A172 (cell line): Measurements from ENCODE around the gene ZSCAN31. TPM values are rescaled to one million over a fixed set of nuclear protein-coding genes. Genes with fewer than 3 reads are reported as not detected.
"Not testable (repeated sequence)": the region's sequence is repeated elsewhere in the genome, so short reads cannot be mapped to it uniquely, and the experiment has no call there.

Source experiments
- DNase-seq: peaks from one replicate; pipeline ENCODE4 v3.0.0-alpha.2; 2015; ENCODE audit warnings: low spot score
- total RNA-seq: library from RNA; depleted of rRNA; stranded (reverse); fragments of >200 nt; shearing (Covaris generic); gene quantifications from 2 replicates; pipeline ENCODE4 v1.2.3, GENCODE V29; 2014; rRNA removed

The ZSCAN31 gene
- total RNA-seq, 1 experiment from 2014 or later, result 24.4 TPM

DNA sequence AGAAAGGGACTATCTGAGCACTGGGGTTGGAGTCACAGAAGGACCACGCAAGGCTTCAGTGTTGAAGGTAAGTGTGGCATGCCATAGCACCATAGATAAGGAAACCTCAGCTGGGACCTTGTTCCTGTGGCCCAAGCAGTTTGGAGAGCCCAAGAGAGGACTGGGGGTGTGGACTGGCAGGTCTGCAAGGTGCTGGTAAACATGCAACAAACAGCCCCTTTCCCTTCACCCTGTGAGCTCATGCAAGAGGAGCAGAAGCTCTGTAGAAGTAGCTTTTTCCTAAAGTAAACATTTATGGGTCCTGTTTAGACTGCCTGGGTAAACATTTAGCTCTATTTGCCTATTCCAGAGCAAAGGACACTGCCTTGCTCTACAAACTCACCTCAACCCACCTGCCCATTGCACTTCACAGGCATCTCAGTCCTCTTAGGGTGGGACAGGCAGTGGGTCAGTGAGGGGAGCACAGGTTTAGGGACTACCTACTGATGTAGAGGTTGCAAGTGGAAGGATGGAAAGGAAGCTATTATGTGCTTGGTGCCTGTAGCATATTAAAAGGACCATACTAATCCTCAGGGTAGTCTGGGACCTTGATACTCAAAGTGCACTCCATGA is 12.0 kb downstream of the ZSCAN31 start:
- DNase-seq, result no peak

GRCh38 chr6:28322661-28323060 is 13.3 kb downstream of the ZSCAN31 start:
- no peak for DNase-seq

DNA sequence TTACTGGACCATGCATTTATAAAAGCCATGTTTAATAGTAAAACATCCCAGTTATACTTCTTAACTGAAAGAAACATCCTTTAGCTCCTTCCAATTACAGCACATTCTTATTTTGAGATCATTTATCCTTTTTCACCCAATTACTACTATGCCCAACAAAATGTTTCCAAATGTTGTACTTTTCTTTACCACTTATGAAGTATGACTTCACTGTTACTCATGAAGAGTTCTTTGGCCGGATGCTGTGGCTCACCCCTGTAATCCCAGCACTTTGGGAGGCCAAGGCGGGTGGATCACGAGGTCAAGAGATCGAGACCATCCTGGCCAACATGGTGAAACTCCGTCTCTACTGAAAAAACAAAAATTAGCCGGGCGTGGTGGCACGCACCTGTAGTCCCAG is 18.1 kb downstream of the ZSCAN31 start:
- DNase-seq, result not testable (repeated sequence)

GRCh38 chr6:28315628-28316027 is 20.3 kb downstream of the ZSCAN31 start:
- DNase-seq, result peak; percentile 8

DNA sequence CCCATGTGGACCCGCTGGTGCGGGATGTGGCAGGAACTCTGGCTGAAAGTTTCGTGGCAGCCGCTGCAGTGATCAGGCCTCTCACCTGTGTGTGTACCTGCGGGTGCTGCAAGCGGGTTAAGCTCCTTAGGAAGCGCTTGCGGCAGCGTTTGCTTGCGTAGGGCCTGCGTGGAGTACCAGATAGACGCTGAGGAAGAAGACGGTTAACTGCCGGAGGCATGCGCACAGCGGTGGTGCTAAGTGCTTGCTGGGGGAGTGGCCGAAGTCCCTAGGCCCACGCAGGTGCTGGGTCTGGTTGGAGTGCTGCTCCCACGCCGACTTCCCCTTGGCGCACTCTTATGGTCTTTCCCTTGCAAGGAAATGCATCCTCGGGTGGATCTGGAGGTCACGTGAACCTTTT is 23.0 kb downstream of the ZSCAN31 start:
- DNase-seq, result no peak

GRCh38 chr6:28311139-28311823 is 24.7 kb downstream of the ZSCAN31 start:
- DNase-seq, result no peak

GRCh38 chr6:28306363-28306762 is 29.6 kb downstream of the ZSCAN31 start:
- DNase-seq, result not testable (repeated sequence)

- DNase-seq, result no peak
These were observed 32.4 kb downstream of the ZSCAN31 start for GRCh38 chr6:28303570-28303969.

DNA sequence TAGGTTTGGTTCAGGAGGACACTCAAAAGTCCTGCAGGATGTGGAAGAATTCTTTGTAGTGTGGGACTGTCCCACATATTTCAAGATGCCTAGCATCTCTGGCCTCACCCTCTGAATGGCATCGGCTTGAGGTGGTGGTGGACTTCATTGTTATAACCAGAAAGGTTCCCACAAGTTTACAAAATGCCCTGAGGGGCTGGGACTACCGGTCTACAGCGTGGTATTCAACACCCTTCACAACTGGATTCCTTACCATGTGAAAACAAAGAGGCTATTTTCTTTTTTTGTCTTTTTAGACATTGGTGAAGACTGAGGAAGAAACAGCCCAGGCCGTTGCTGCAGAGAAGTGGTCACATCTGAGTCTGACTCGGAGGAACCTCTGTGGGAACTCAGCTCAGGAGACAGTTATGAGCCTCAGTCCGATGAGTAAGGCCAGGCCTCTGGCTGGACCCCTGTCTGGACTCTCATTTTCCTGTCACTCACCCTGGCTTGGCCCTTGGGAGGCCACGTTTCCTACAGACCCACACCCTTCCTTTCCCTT is 39.4 kb downstream of the ZSCAN31 start:
- no peak for DNase-seq

DNA sequence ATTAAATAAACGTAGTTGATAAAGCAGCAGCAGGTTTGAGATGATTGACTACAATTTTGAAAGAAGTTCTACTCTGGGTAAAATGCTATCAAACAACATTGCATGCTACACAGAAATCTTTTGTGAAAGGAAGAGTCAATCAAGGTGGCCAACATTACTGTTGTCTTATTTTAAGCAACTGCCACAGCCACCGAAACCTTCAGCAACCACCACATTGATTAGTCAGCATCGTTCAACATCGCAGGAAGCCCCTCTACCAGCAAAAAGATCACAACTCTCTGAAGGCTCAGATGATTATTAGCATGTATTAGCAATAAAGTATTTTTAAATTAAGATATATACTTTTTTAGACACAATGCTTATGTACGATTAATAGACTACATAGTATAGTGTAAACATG is 40.6 kb downstream of the ZSCAN31 start:
- DNase-seq, result no peak

GRCh38 chr6:28291573-28291972 is 44.4 kb downstream of the ZSCAN31 start:
- DNase-seq, result no peak

DNA sequence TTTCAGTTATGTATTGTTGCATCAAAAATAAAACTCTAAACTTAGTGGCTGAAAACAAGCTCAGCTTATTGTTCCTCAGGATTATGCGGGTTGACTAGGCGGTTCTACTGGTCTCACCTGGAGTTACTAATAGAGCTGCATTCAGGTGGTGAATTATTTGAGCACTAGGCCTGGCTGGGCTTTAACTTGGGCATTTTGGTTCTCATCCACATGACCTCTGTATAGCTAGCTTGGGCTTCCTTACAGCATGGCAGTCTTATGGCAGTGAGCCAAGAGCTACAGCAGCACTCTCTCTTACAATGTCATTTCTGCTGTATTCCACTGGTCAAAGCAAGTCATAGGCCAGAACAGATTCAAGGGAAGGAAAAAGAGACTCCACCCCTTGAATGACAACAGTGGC is 53.0 kb downstream of the ZSCAN31 start:
- no peak for DNase-seq

DNA sequence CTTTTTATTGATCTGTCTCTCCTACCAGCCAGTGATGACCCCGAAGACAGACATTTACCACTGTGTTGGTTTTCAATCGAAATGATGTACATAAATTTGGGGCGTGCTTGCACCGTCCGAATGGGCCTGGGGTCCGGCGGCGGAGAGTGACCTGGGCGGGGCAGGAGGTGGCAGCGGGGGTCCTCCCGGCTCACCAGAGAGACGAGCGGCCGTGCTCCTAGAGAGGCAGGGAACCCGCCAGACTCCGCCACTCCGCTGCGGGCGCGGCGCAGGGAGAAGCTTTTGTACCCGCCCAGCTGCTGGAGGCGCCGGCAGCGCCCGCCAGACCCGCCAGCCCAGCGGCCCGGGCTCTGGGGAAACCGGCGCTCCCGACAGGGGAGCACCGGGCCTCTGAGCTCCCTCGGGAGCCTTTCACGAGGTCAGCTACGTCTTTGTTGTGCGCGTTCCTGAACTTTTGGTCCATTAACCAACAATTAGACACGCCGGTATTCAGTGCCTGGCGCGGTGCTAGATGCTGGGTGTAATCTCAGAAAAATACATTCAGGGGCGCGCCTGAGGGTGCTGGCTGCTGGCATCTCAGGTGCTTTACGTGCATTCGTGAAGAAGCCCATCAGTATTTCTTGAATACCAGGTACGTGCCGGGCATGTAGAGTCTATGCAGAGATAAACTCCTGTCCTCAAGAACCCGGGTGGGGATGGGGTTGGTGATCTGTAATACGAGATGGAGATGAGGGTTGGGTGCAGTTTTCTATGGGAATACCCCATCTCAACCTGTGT is 54.5 kb downstream of the ZSCAN31 start, which contains the start of gene PGBD1:
PGBD1 (plus strand) TSS at position 285 of the 777 bp plus-strand sequence. CDS start 2,242 bp downstream, outside the sequence.
- peak; percentile 50 for DNase-seq

GRCh38 chr6:28280595-28281287 is 55.2 kb downstream of the ZSCAN31 start:
- DNase-seq, result no peak

DNA sequence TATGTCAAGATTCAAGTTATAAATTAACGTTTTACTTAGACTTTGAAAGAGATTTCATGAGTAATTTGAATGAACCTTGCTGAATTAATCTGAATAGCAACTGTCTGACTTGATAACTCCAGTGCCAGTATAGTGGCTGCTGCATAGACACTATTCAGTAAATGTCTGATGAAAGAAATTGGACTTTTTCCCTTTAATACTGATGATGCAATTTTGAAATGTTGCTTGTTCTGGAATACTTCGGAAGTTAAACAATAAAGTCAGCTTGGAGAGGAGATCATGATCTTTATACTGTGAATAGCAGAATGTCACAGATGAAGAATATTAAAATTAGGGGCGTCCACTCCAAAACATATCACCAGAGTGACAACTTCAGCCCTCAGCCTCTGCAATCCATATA is 58.2 kb downstream of the ZSCAN31 start:
- DNase-seq, result no peak

GRCh38 chr6:28274888-28275287 is 61.1 kb downstream of the ZSCAN31 start:
- DNase-seq, result no peak

Other genes starting within 250 kb of the ZSCAN31 start
- gene ZSCAN16, start 211.5 kb downstream of the ZSCAN31 start, total RNA-seq, result 7.7 and 9.9 TPM in 2 replicates
- 10.2 and 10.4 TPM in 2 replicates for gene ZKSCAN8, start 194.3 kb downstream of the ZSCAN31 start, total RNA-seq
- gene ZSCAN9, start 110.9 kb downstream of the ZSCAN31 start, total RNA-seq, result 14.0 and 17.0 TPM in 2 replicates
- 3.5 and 5.6 TPM in 2 replicates for gene ZKSCAN4, start 83.9 kb downstream of the ZSCAN31 start, total RNA-seq
- not detected in 2 replicates for gene NKAPL, start 76.9 kb downstream of the ZSCAN31 start, total RNA-seq
- 16.9 and 18.7 TPM in 2 replicates for gene ZSCAN26, start 69.0 kb downstream of the ZSCAN31 start, total RNA-seq
- gene PGBD1, start 54.6 kb downstream of the ZSCAN31 start, total RNA-seq, result 9.1 and 12.0 TPM in 2 replicates
- 3.7 and 5.0 TPM in 2 replicates for gene ZKSCAN3, start 13.8 kb upstream of the ZSCAN31 start, total RNA-seq
- 5.3 and 7.3 TPM in 2 replicates for gene ZSCAN12, start 63.6 kb upstream of the ZSCAN31 start, total RNA-seq
- 1.0 and 3.2 TPM in 2 replicates for gene ZSCAN23, start 107.3 kb upstream of the ZSCAN31 start, total RNA-seq
- gene GPX6, start 179.6 kb upstream of the ZSCAN31 start, total RNA-seq, result not detected in 2 replicates
- not detected in 2 replicates for gene GPX5, start 189.7 kb upstream of the ZSCAN31 start, total RNA-seq